ENCODE results near the gene NIFK.
"Not testable (repeated sequence)": the region's sequence is repeated elsewhere in the genome, so short reads cannot be mapped to it uniquely, and the experiment has no call there.

Gene NIFK

GRCh38 chr2:121711481-121711880 lies 25.2 kb downstream of the NIFK start:
- not testable (repeated sequence) for H3K36me3 ChIP-seq (replicated peaks in 1 of 2; ENCODE audit: control insufficient read depth in 2 of 2, insufficient read depth in 2 of 2, low read length in 2 of 2); H3K14ac ChIP-seq (ENCODE audit: low read length); H3K23ac ChIP-seq (ENCODE audit: low read depth, low read length, poor library complexity); H2BK12ac ChIP-seq (ENCODE audit: low read length); H4K91ac ChIP-seq (ENCODE audit: low read depth, low read length, poor library complexity); H3K4ac ChIP-seq (ENCODE audit: low read length); H3K27ac ChIP-seq (replicated peaks; ENCODE audit: low read length); H3K18ac ChIP-seq (ENCODE audit: low read length); DNase-seq (ENCODE audit: low spot score); H2AK5ac ChIP-seq (ENCODE audit: low read depth, low read length); H3K9ac ChIP-seq (ENCODE audit: low read depth, low read length, poor library complexity); H3K4me3 ChIP-seq (ENCODE audit: low read length in 2 of 2); H2BK120ac ChIP-seq (ENCODE audit: low read depth, low read length); H4K8ac ChIP-seq (ENCODE audit: low read depth, low read length); H3K9me3 ChIP-seq (replicated peaks in 1 of 2; ENCODE audit: control insufficient read depth in 2 of 2, insufficient read depth in 1 of 2, low read depth in 1 of 2, low read length in 2 of 2); H2BK15ac ChIP-seq (ENCODE audit: low read length); H2AFZ ChIP-seq (ENCODE audit: low read length); H3K4me1 ChIP-seq (ENCODE audit: control insufficient read depth in 2 of 2, insufficient read depth in 1 of 2, low read depth in 1 of 2, low read length in 2 of 2); H3K27me3 ChIP-seq (ENCODE audit: control insufficient read depth in 3 of 3, insufficient read depth in 3 of 3, low read depth in 1 of 3, low read length in 3 of 3); H3K79me1 ChIP-seq (ENCODE audit: low read depth, low read length); H2BK5ac ChIP-seq (ENCODE audit: low read length); H3K4me2 ChIP-seq (ENCODE audit: insufficient read depth, low read length, poor library complexity, severe bottlenecking)
- WGBS, 2 donors (ENCODE audit: extremely low coverage in 2 of 2, insufficient read length in 2 of 2, insufficient replicate concordance in 1 of 2) = no CpG with 5 or more reads among the region's 3 CpGs

GRCh38 chr2:121710470-121711170 lies 26.1 kb downstream of the NIFK start:
- no peak overlapping the region for H3K14ac ChIP-seq (ENCODE audit: low read length)
- H3K27me3 ChIP-seq (ENCODE audit: control insufficient read depth in 3 of 3, insufficient read depth in 3 of 3, low read depth in 1 of 3, low read length in 3 of 3) = peaks cover 0 to 3% (median 0%) of the 10 kb centered on the region in 3 experiments
- no peak overlapping the region for H2BK12ac ChIP-seq (ENCODE audit: low read length)
- WGBS, 2 donors (ENCODE audit: extremely low coverage in 2 of 2, insufficient read length in 2 of 2, insufficient replicate concordance in 1 of 2) = no CpG with 5 or more reads among the region's 7 CpGs
- H4K91ac ChIP-seq (ENCODE audit: low read depth, low read length, poor library complexity) = no peak overlapping the region
- peaks cover 4 to 7% of the 10 kb centered on the region in 2 donors for H3K4me1 ChIP-seq (ENCODE audit: control insufficient read depth in 2 of 2, insufficient read depth in 1 of 2, low read depth in 1 of 2, low read length in 2 of 2)
- H3K9ac ChIP-seq (ENCODE audit: low read depth, low read length, poor library complexity) = no peak overlapping the region
- no peak for DNase-seq (ENCODE audit: low spot score)
- no peak overlapping the region for H2BK15ac ChIP-seq (ENCODE audit: low read length)
- no peak overlapping the region for H2BK120ac ChIP-seq (ENCODE audit: low read depth, low read length)
- H3K79me1 ChIP-seq (ENCODE audit: low read depth, low read length) = peaks cover 1% of the 10 kb centered on the region
- no peaks in the 10 kb centered on the region for H3K36me3 ChIP-seq (replicated peaks in 1 of 2; ENCODE audit: control insufficient read depth in 2 of 2, insufficient read depth in 2 of 2, low read length in 2 of 2)
- no peaks in the 10 kb centered on the region for H3K9me3 ChIP-seq (replicated peaks in 1 of 2; ENCODE audit: control insufficient read depth in 2 of 2, insufficient read depth in 1 of 2, low read depth in 1 of 2, low read length in 2 of 2)
- no peak overlapping the region for H4K8ac ChIP-seq (ENCODE audit: low read depth, low read length)
- H3K4ac ChIP-seq (ENCODE audit: low read length) = no peak overlapping the region
- H3K18ac ChIP-seq (ENCODE audit: low read length) = no peak overlapping the region
- no peak overlapping the region for H3K23ac ChIP-seq (ENCODE audit: low read depth, low read length, poor library complexity)
- H3K4me2 ChIP-seq (ENCODE audit: insufficient read depth, low read length, poor library complexity, severe bottlenecking) = no peak overlapping the region
- no peak overlapping the region for H2BK5ac ChIP-seq (ENCODE audit: low read length)
- H3K4me3 ChIP-seq (ENCODE audit: low read length in 2 of 2) = no peak overlapping the region
- no peak overlapping the region for H2AFZ ChIP-seq (ENCODE audit: low read length)
- H2AK5ac ChIP-seq (ENCODE audit: low read depth, low read length) = no peak overlapping the region
- H3K27ac ChIP-seq (replicated peaks; ENCODE audit: low read length) = no peak overlapping the region

- H3K23ac ChIP-seq (ENCODE audit: low read depth, low read length, poor library complexity) = no peak overlapping the region
- H3K36me3 ChIP-seq (replicated peaks in 1 of 2; ENCODE audit: control insufficient read depth in 2 of 2, insufficient read depth in 2 of 2, low read length in 2 of 2) = no peaks in the 10 kb centered on the region
- no peak overlapping the region for H2BK12ac ChIP-seq (ENCODE audit: low read length)
- H3K4me3 ChIP-seq (ENCODE audit: low read length in 2 of 2) = no peak overlapping the region
- H3K27me3 ChIP-seq (ENCODE audit: control insufficient read depth in 3 of 3, insufficient read depth in 3 of 3, low read depth in 1 of 3, low read length in 3 of 3) = peaks cover 0 to 3% (median 0%) of the 10 kb centered on the region in 3 experiments
- H3K4ac ChIP-seq (ENCODE audit: low read length) = no peak overlapping the region
- peaks cover 4 to 7% of the 10 kb centered on the region in 2 donors for H3K4me1 ChIP-seq (ENCODE audit: control insufficient read depth in 2 of 2, insufficient read depth in 1 of 2, low read depth in 1 of 2, low read length in 2 of 2)
- H2AFZ ChIP-seq (ENCODE audit: low read length) = peak overlapping the region; percentile 31
- peaks cover 1% of the 10 kb centered on the region for H3K79me1 ChIP-seq (ENCODE audit: low read depth, low read length)
- H3K4me2 ChIP-seq (ENCODE audit: insufficient read depth, low read length, poor library complexity, severe bottlenecking) = no peak overlapping the region
- H3K9me3 ChIP-seq (replicated peaks in 1 of 2; ENCODE audit: control insufficient read depth in 2 of 2, insufficient read depth in 1 of 2, low read depth in 1 of 2, low read length in 2 of 2) = no peaks in the 10 kb centered on the region
- no peak overlapping the region for H3K14ac ChIP-seq (ENCODE audit: low read length)
- no CpG with 5 or more reads among the region's 11 CpGs for WGBS, 2 donors (ENCODE audit: extremely low coverage in 2 of 2, insufficient read length in 2 of 2, insufficient replicate concordance in 1 of 2)
- H2BK15ac ChIP-seq (ENCODE audit: low read length) = no peak overlapping the region
- no peak overlapping the region for H2BK5ac ChIP-seq (ENCODE audit: low read length)
- no peak overlapping the region for H3K27ac ChIP-seq (replicated peaks; ENCODE audit: low read length)
- no peak for DNase-seq (ENCODE audit: low spot score)
- H2BK120ac ChIP-seq (ENCODE audit: low read depth, low read length) = no peak overlapping the region
- no peak overlapping the region for H3K18ac ChIP-seq (ENCODE audit: low read length)
- no peak overlapping the region for H3K9ac ChIP-seq (ENCODE audit: low read depth, low read length, poor library complexity)
- H4K8ac ChIP-seq (ENCODE audit: low read depth, low read length) = no peak overlapping the region
- H2AK5ac ChIP-seq (ENCODE audit: low read depth, low read length) = no peak overlapping the region
- no peak overlapping the region for H4K91ac ChIP-seq (ENCODE audit: low read depth, low read length, poor library complexity)
Measured at GRCh38 chr2:121709776-121710469, 26.8 kb downstream of the NIFK start.

GRCh38 chr2:121707920-121708361 lies 28.7 kb downstream of the NIFK start:
- Histone ChIP-seq H2BK5ac (ENCODE audit: low read length) (no peak overlapping the region), H2AK5ac (ENCODE audit: low read depth, low read length) (no peak overlapping the region), H3K23ac (ENCODE audit: low read depth, low read length, poor library complexity) (no peak overlapping the region), H3K4me2 (ENCODE audit: insufficient read depth, low read length, poor library complexity, severe bottlenecking) (no peak overlapping the region), H3K4ac (ENCODE audit: low read length) (no peak overlapping the region), H2BK120ac (ENCODE audit: low read depth, low read length) (no peak overlapping the region), H4K91ac (ENCODE audit: low read depth, low read length, poor library complexity) (no peak overlapping the region), H3K9me3 (replicated peaks in 1 of 2; ENCODE audit: control insufficient read depth in 2 of 2, insufficient read depth in 1 of 2, low read depth in 1 of 2, low read length in 2 of 2) (no peaks in the 10 kb centered on the region), H2BK12ac (ENCODE audit: low read length) (no peak overlapping the region), H3K9ac (ENCODE audit: low read depth, low read length, poor library complexity) (no peak overlapping the region), H3K4me1 (ENCODE audit: control insufficient read depth in 2 of 2, insufficient read depth in 1 of 2, low read depth in 1 of 2, low read length in 2 of 2) (peaks cover 4 to 7% of the 10 kb centered on the region in 2 donors), H3K18ac (ENCODE audit: low read length) (no peak overlapping the region), H2BK15ac (ENCODE audit: low read length) (no peak overlapping the region), H3K4me3 (ENCODE audit: low read length in 2 of 2) (no peak overlapping the region), H3K27ac (replicated peaks; ENCODE audit: low read length) (no peak overlapping the region), H3K79me1 (ENCODE audit: low read depth, low read length) (no peaks in the 10 kb centered on the region), H3K14ac (ENCODE audit: low read length) (no peak overlapping the region), H4K8ac (ENCODE audit: low read depth, low read length) (no peak overlapping the region), H2AFZ (ENCODE audit: low read length) (peak overlapping the region; percentile 9), H3K36me3 (replicated peaks in 1 of 2; ENCODE audit: control insufficient read depth in 2 of 2, insufficient read depth in 2 of 2, low read length in 2 of 2) (no peaks in the 10 kb centered on the region), H3K27me3 (ENCODE audit: control insufficient read depth in 3 of 3, insufficient read depth in 3 of 3, low read depth in 1 of 3, low read length in 3 of 3) (peaks cover 0 to 3% (median 0%) of the 10 kb centered on the region in 3 experiments)
- WGBS, 2 donors (ENCODE audit: extremely low coverage in 2 of 2, insufficient read length in 2 of 2, insufficient replicate concordance in 1 of 2) = no CpG with 5 or more reads among the region's 5 CpGs
- DNase-seq (ENCODE audit: low spot score) = no peak

Data from neuronal stem cell (in vitro differentiated cells).